HepG2 (cell line): ENCODE measurements around the gene DDI2. TPM values are rescaled to one million over a fixed set of nuclear protein-coding genes. Genes with fewer than 3 reads are reported as not detected.

Experiments used
- AKNA ChIP-seq: sonication (generic); formaldehyde crosslinking; IDR thresholded peaks from 2 replicates; pipeline ENCODE4 v1.4.0; 2020; ENCODE audit warnings: missing genetic modification reagents, borderline replicate concordance
- ATF2 ChIP-seq: sonication (generic); formaldehyde crosslinking; IDR thresholded peaks from 2 replicates; pipeline ENCODE4 v1.4.0; 2020; ENCODE audit warnings: missing genetic modification reagents
- CEBPG ChIP-seq: IDR thresholded peaks from 2 replicates; pipeline ENCODE4 v1.6.1; 2016
- HOMEZ ChIP-seq: IDR thresholded peaks from 2 replicates; pipeline ENCODE4 v1.6.1; 2016; ENCODE audit warnings: low read depth
- KLF13 ChIP-seq: sonication (generic); formaldehyde crosslinking; IDR thresholded peaks from 2 replicates; pipeline ENCODE4 v1.4.0; 2020; ENCODE audit warnings: mild to moderate bottlenecking, missing genetic modification reagents
- PCBP2 ChIP-seq: fragments of 200-400 bp; formaldehyde crosslinking; optimal IDR thresholded peaks from 2 replicates; pipeline ENCODE3; 2018; ENCODE audit warnings: low read length, low read depth; ENCODE audit not compliant: poor library complexity, severe bottlenecking
- PHF21A ChIP-seq: sonication (generic); formaldehyde crosslinking; IDR thresholded peaks from 2 replicates; pipeline ENCODE4 v1.5.0; 2020; ENCODE audit warnings: mild to moderate bottlenecking, missing genetic modification reagents
- SNRNP70 ChIP-seq: fragments of 200-400 bp; formaldehyde crosslinking; IDR thresholded peaks from 2 replicates; pipeline ENCODE4 v1.6.1; 2017; ENCODE audit warnings: mild to moderate bottlenecking, low read depth, low read length, moderate library complexity
- ZBTB3 ChIP-seq: sonication (generic); formaldehyde crosslinking; IDR thresholded peaks from 2 replicates; pipeline ENCODE4 v1.4.0; 2020; ENCODE audit warnings: low read depth, mild to moderate bottlenecking, moderate library complexity, missing genetic modification reagents, borderline replicate concordance
- ZBTB34 ChIP-seq: sonication (generic); formaldehyde crosslinking; IDR thresholded peaks from 2 replicates; pipeline ENCODE4 v1.8.0; 2022; ENCODE audit warnings: mild to moderate bottlenecking, missing genetic modification reagents
- ZNF225 ChIP-seq: sonication (generic); formaldehyde crosslinking; IDR thresholded peaks from 2 replicates; pipeline ENCODE4 v1.4.0; 2020; ENCODE audit warnings: mild to moderate bottlenecking, missing genetic modification reagents
- ZNF44 ChIP-seq: sonication (generic); formaldehyde crosslinking; IDR thresholded peaks from 2 replicates; pipeline ENCODE4 v1.5.1; 2020; ENCODE audit warnings: mild to moderate bottlenecking, missing genetic modification reagents
- polyA plus RNA-seq, 8 experiments: library from polyadenylated mRNA; depleted of rRNA in 3 of 8; stranded (reverse) in 7 of 8; unstranded in 1 of 8; fragments of >200 nt; fragmentation: Illumina TruSeq in 4 of 8; extraction: Trizol in 4 of 8; gene quantifications; 2 replicates each; pipeline versions ENCODE4 v1.2.1 to v1.2.3, GENCODE V29; 2011 to 2016; ENCODE audit warnings: low read depth in 4 of 8, missing spikeins in 1 of 8, mixed read lengths in 1 of 8; ENCODE audit not compliant: insufficient read depth in 1 of 8
- total RNA-seq, 5 experiments: library from RNA; depleted of rRNA; stranded (reverse); fragments of >200 nt; fragmentation: Illumina TruSeq; extraction: Trizol; gene quantifications; 2 replicates each; pipeline ENCODE4 v1.2.3, GENCODE V29; 2016; ENCODE audit warnings: low read depth in 1 of 5
- TF ChIP-seq, protein P1 (sequence below): sonication (generic); formaldehyde crosslinking; IDR thresholded peaks from 2 replicates; pipeline ENCODE4 v1.5.1; 2020; ENCODE audit warnings: mild to moderate bottlenecking, missing genetic modification reagents, borderline replicate concordance

Gene DDI2
- total and polyA plus RNA-seq, 2 of the 13 experiments (the other 11 are each of a cell fraction or from before 2014, with no cell fraction given), result 8.5 to 25.7 TPM

DNA sequence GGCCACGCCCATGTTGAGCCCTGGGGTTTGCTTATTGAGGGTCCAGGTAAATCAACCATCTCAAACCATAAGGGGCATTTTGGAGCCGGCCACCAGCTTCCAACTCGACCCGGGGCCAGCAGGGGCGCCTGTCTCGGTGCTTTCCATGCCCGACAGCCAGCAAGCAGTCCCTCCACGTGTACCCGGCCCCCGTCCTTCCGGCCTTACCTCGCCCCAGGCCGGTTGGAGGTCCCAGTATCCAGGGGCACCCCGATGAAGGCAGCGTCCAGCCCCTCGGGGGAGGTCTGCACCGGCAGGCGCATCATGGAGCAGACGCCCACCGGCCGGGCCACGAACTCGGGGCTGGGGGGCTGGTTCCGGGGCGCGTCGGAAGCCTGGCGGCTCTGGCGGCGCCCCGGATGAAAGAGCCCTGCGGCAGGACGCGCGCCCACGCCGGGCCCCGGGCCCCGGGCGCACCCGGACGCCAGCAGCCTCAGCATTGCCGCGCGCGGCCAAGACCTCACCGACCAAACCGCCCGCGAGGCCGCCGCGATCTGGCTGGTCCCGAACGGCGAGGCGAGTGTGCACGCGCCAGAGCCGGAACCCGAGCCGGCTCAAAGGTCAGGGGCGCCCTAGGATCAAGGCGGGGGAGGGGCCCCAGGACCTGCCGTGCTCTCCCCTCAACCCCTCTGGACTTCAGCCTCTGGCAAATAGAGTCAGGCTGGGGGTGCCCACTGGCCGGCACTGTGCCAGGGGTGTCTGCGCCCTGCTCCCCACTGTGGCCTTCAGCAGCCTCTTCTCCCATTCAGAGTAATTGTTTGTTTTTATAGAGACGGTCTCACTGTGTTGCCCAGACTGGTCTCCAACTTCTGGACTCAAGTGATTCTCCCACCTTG, 32.5 kb upstream of the DDI2 start, which contains the start of gene AGMAT (continued):
- TF ChIP-seq ZBTB3, result peak; percentile 85; the same call in 1 of the 2 replicates
- peak; percentile 31; the same call in 1 of the 2 replicates for TF ChIP-seq CEBPG (CRISPR knock-in tag)
- no peak for TF ChIP-seq AKNA (CRISPR knock-in tag)
- TF ChIP-seq SNRNP70, result no peak
- TF ChIP-seq KLF13 (CRISPR knock-in tag), result no peak
- TF ChIP-seq ZBTB34 (CRISPR knock-in tag), result peak; percentile 89
- TF ChIP-seq, protein P1, sequence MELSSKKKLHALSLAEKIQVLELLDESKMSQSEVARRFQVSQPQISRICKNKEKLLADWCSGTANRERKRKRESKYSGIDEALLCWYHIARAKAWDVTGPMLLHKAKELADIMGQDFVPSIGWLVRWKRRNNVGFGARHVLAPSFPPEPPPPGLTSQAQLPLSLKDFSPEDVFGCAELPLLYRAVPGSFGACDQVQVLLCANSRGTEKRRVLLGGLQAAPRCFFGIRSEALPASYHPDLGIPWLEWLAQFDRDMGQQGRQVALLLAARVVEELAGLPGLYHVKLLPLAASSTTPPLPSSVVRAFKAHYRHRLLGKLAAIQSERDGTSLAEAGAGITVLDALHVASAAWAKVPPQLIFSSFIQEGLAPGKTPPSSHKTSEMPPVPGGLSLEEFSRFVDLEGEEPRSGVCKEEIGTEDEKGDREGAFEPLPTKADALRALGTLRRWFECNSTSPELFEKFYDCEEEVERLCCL (CRISPR knock-in tag), result no peak
- peak; percentile 91 for TF ChIP-seq PHF21A (CRISPR knock-in tag)
- peak; percentile 61; the same call in 1 of the 2 replicates for TF ChIP-seq ZNF225 (CRISPR knock-in tag)
- peak; percentile 38; the same call in 1 of the 2 replicates for TF ChIP-seq ZNF44 (CRISPR knock-in tag)
- TF ChIP-seq HOMEZ (CRISPR knock-in tag), result no peak
- peak; percentile 81; the same call in 1 of the 2 replicates for TF ChIP-seq ATF2
- TF ChIP-seq PCBP2, result no peak
